Measurements from ENCODE around the gene TYMP.

DNA sequence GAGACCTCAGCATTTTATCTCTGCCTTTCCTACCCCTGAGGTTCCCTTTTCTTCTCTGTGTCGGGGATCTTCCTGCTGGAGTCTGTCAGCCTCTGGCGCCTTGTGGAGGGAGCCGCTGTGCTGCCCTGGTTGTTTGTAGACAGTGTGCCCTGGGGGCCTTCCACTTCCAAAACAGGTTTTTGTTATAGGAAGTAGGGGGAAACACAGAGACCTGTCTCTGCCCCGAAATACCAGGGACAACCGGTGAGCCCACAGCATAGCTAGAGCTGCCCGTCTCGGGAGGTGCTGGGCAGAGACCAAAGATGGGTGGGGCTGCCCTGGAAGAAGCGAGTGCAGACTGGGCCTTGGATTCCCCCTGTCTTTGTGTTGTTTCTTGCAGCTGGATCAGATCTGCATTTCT lies 13.7 kb downstream of the TYMP start:
- TF ChIP-seq CTCF (IDR thresholded peaks at IDR 0.05; ENCODE audit: control extremely low read depth in 1 of 3, insufficient read depth in 1 of 3, low read depth in 1 of 3, low read length in 3 of 3) (no peak), SP1 (IDR thresholded peaks at IDR 0.05; ENCODE audit: low read depth, low read length) (no peak), TAF7 (optimal IDR thresholded peaks at IDR 0.05; ENCODE audit: borderline replicate concordance, low read depth, low read length) (no peak), TAF1 (IDR thresholded peaks at IDR 0.05; ENCODE audit: low read depth, low read length) (no peak), RFX5 (IDR thresholded peaks at IDR 0.05; ENCODE audit: borderline replicate concordance, low read depth, low read length) (no peak), CEBPB (IDR thresholded peaks at IDR 0.05; ENCODE audit: low read depth, low read length) (no peak), KDM1A (IDR thresholded peaks at IDR 0.05; ENCODE audit: borderline replicate concordance, low read length) (no peak), POU5F1 (IDR thresholded peaks at IDR 0.05; ENCODE audit: low read depth, low read length) (no peak), FOSL1 (IDR thresholded peaks at IDR 0.05; ENCODE audit: insufficient read depth, low read depth, low read length) (no peak), RNF2 (IDR thresholded peaks at IDR 0.05; ENCODE audit: borderline replicate concordance, low read depth, low read length, missing control alignments, poor library complexity, severe bottlenecking) (no peak), CREB1 (IDR thresholded peaks at IDR 0.05) (no peak)
- TF ChIP-seq, protein P1, sequence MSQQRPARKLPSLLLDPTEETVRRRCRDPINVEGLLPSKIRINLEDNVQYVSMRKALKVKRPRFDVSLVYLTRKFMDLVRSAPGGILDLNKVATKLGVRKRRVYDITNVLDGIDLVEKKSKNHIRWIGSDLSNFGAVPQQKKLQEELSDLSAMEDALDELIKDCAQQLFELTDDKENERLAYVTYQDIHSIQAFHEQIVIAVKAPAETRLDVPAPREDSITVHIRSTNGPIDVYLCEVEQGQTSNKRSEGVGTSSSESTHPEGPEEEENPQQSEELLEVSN (IDR thresholded peaks at IDR 0.05): no peak
